GM18499 (cell line): ENCODE measurements around the gene SMDT1.
"Not testable (repeated sequence)": the region's sequence is repeated elsewhere in the genome, so short reads cannot be mapped to it uniquely, and the experiment has no call there.

Experiments used
- ATAC-seq: cut with Tn5 transposase; IDR thresholded peaks from one replicate; pipeline ENCODE4 v1.9.1; 2021; ENCODE audit warnings: moderate number of reproducible peaks; ENCODE audit not compliant: insufficient read depth, unreplicated experiment

SMDT1 gene

GRCh38 chr22:42069801-42070516 lies 9.5 kb upstream of the SMDT1 start:
- no peak for ATAC-seq

- peak; percentile 64 for ATAC-seq
Observed at GRCh38 chr22:42070517-42071422, 8.7 kb upstream of the SMDT1 start, which contains the start of gene NAGA. NAGA (minus strand) TSS chr22:42070812; CDS start chr22:42070297, 515 bp downstream.

- not testable (repeated sequence) for ATAC-seq
Observed at GRCh38 chr22:42071508-42071907, 8.0 kb upstream of the SMDT1 start.

GRCh38 chr22:42072606-42073330 lies 6.7 kb upstream of the SMDT1 start:
- no peak for ATAC-seq

- ATAC-seq: no peak
Observed at GRCh38 chr22:42073621-42074041, 5.9 kb upstream of the SMDT1 start.

- ATAC-seq: no peak
Observed at GRCh38 chr22:42074132-42074811, 5.2 kb upstream of the SMDT1 start, which contains the start of gene PHETA2. PHETA2 (plus strand) TSS chr22:42074248; CDS start chr22:42077294, 3,046 bp downstream.

GRCh38 chr22:42074846-42075676 lies 4.4 kb upstream of the SMDT1 start:
- no peak for ATAC-seq

- no peak for ATAC-seq
Observed at GRCh38 chr22:42076764-42077485, 2.6 kb upstream of the SMDT1 start.

- ATAC-seq: no peak
Observed at GRCh38 chr22:42077486-42078125, 1.9 kb upstream of the SMDT1 start.

- no peak for ATAC-seq
Observed at GRCh38 chr22:42078469-42079318, 806 bp upstream of the SMDT1 start.

- ATAC-seq: no peak
Observed at GRCh38 chr22:42080287-42080686, 787 bp downstream of the SMDT1 start.

GRCh38 chr22:42083119-42083518 lies 3.6 kb downstream of the SMDT1 start:
- no peak for ATAC-seq

- ATAC-seq: no peak
Observed at GRCh38 chr22:42084874-42085273, 5.4 kb downstream of the SMDT1 start.

- ATAC-seq: no peak
Observed at GRCh38 chr22:42086051-42086450, 6.6 kb downstream of the SMDT1 start.

GRCh38 chr22:42090596-42091454 lies 11.3 kb downstream of the SMDT1 start, which contains the start of gene NDUFA6:
NDUFA6 (minus strand) TSS chr22:42090772; CDS start chr22:42090744, 28 bp downstream.
- peak; percentile 77 for ATAC-seq

GRCh38 chr22:42091455-42091782 lies 11.9 kb downstream of the SMDT1 start:
- ATAC-seq: no peak
